PFSK-1 (cell line): ENCODE data around the gene SYT14.

Experiments used
- FOXP2 ChIP-seq: optimal IDR thresholded peaks from 2 replicates; pipeline ENCODE3; 2011; ENCODE audit warnings: borderline replicate concordance, control low read depth, inconsistent platforms; ENCODE audit not compliant: insufficient read depth; ENCODE audit errors: extremely low read length, extremely low read depth
- POLR2AphosphoS5 ChIP-seq: IDR thresholded peaks from 2 replicates; pipeline ENCODE4 v1.6.1; 2012; ENCODE audit warnings: low read depth, mild to moderate bottlenecking, control low read depth, low read length, moderate library complexity
- SIN3A ChIP-seq: IDR thresholded peaks from 2 replicates; pipeline ENCODE4 v1.6.1; 2012; ENCODE audit warnings: mild to moderate bottlenecking, low read length, moderate library complexity, borderline replicate concordance; ENCODE audit not compliant: insufficient read depth
- TAF1 ChIP-seq: IDR thresholded peaks from 2 replicates; pipeline ENCODE4 v1.6.1; 2012; ENCODE audit warnings: low read length, control low read depth, borderline replicate concordance; ENCODE audit not compliant: insufficient read depth
- TF ChIP-seq, protein P1 (sequence below), 2 experiments: IDR thresholded peaks; 2 replicates each; pipeline versions ENCODE4 v1.6.1 to v1.8.0; 2011 to 2012; ENCODE audit warnings: low read depth in 2 of 2, low read length in 2 of 2, control low read depth in 1 of 2, inconsistent platforms in 1 of 2, mild to moderate bottlenecking in 1 of 2, moderate library complexity in 1 of 2; ENCODE audit not compliant: insufficient read depth in 1 of 2

Gene SYT14

DNA sequence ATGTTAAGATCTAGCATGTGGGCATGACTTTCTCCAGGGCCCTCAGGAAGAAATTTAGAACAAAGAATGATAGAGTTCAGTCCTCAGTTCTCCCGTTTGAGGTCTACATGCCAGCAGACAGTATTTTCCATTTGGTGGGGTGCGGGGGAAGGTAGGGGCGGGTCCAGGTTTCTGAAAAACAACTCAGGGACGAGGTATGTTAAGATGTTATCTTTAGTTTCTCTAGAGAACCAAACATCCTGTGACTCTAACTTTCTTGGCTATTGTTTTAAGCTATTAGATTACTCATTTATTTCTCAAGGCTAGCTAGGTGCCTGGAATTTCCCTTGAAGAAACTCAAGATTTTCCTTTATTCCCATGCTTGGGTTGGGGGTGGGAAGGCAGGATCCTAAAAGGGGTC, 42.3 kb upstream of the SYT14 start:
- no peak for TF ChIP-seq POLR2AphosphoS5
- no peak for TF ChIP-seq FOXP2
- TF ChIP-seq SIN3A, result no peak
- TF ChIP-seq, protein P1, sequence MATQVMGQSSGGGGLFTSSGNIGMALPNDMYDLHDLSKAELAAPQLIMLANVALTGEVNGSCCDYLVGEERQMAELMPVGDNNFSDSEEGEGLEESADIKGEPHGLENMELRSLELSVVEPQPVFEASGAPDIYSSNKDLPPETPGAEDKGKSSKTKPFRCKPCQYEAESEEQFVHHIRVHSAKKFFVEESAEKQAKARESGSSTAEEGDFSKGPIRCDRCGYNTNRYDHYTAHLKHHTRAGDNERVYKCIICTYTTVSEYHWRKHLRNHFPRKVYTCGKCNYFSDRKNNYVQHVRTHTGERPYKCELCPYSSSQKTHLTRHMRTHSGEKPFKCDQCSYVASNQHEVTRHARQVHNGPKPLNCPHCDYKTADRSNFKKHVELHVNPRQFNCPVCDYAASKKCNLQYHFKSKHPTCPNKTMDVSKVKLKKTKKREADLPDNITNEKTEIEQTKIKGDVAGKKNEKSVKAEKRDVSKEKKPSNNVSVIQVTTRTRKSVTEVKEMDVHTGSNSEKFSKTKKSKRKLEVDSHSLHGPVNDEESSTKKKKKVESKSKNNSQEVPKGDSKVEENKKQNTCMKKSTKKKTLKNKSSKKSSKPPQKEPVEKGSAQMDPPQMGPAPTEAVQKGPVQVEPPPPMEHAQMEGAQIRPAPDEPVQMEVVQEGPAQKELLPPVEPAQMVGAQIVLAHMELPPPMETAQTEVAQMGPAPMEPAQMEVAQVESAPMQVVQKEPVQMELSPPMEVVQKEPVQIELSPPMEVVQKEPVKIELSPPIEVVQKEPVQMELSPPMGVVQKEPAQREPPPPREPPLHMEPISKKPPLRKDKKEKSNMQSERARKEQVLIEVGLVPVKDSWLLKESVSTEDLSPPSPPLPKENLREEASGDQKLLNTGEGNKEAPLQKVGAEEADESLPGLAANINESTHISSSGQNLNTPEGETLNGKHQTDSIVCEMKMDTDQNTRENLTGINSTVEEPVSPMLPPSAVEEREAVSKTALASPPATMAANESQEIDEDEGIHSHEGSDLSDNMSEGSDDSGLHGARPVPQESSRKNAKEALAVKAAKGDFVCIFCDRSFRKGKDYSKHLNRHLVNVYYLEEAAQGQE (IDR thresholded peaks at IDR 0.05; ENCODE audit: insufficient read depth in 1 of 2, low read depth in 2 of 2, low read length in 2 of 2), result no peak
- no peak for TF ChIP-seq TAF1

DNA sequence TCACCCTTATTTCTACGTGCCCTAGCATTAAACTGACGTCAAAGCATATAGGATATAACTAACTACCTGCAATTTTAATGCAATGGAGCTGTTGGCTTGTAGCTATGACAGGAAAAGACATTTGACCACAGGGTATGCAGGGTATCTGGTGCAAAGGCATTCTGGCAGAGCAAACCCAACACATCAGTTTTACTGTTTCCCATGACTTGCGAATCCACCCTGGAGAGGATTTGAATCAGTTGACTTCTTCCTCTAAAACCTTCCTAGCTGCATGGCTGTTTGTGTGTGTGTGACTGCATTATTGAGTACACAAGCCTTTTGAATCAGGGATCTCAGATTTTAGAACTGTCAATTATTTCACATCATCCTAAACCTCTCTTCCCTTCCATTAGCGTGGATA, 41.7 kb upstream of the SYT14 start:
- TF ChIP-seq TAF1 (no peak), FOXP2 (no peak), POLR2AphosphoS5 (no peak), SIN3A (no peak)
- TF ChIP-seq, protein P1 (IDR thresholded peaks at IDR 0.05; ENCODE audit: insufficient read depth in 1 of 2, low read depth in 2 of 2, low read length in 2 of 2), result no peak

DNA sequence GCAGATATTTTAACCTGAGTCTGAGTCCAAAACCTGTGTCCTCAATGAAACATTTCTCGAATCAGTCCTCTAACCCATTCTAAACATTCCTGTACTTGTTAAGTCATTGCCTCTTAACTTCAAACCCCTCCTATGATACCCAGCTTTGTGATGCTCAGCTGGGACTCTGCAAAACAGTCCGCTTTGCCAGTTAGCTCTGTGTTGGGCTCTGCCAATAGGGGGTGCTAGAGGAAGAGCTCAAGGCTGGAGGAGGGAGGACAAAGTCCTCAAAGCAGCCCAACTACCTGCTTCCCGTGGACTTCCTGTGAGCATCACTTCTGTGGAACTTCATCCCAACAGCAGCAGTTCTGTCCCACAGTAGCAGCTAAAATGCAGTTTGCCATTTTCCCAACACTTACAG, 38.1 kb upstream of the SYT14 start:
- TF ChIP-seq TAF1, result no peak
- TF ChIP-seq FOXP2, result no peak
- TF ChIP-seq, protein P1 (IDR thresholded peaks at IDR 0.05; ENCODE audit: insufficient read depth in 1 of 2, low read depth in 2 of 2, low read length in 2 of 2), result no peak
- TF ChIP-seq SIN3A, result no peak
- no peak for TF ChIP-seq POLR2AphosphoS5

DNA sequence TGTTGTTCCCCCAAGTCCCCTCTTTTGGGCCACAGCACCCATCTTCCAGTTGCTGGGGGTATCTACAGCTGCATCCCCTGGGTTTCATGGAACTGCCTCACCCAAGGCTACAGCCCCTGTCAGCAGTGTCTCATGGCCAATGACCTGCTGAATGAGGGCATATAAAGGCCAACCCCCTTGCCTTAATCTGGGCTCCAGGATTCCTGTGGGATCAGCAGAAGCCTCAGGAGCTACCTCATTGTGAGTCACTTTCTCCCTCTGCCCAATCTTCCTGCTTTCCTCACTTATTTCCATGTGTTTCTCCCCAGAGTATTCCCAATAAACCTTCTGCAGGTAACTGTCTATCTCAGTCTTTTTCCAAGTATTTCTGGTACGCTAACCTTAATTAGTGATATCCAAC, 37.3 kb upstream of the SYT14 start:
- TF ChIP-seq TAF1 (no peak), SIN3A (no peak), FOXP2 (no peak), POLR2AphosphoS5 (no peak)
- TF ChIP-seq, protein P1 (IDR thresholded peaks at IDR 0.05; ENCODE audit: insufficient read depth in 1 of 2, low read depth in 2 of 2, low read length in 2 of 2), result no peak

DNA sequence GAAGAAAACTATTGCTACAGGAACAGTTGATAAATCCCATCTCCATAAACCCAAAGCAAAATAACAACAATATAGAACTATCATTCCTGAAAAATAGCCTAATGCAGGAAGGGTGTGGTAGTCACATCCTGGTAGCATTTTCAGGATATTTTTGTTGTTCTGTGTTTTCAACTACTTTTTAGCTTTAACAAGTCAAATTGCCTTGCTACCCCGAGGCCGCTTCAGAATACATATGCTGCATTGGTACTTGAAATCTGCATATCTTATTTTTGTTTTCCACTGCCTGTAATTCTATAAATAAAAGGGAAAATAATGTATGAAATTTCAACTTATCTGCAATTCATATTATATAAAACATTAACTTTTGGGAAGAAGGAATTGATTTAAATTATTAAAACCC, 36.8 kb upstream of the SYT14 start:
- TF ChIP-seq FOXP2, result no peak
- no peak for TF ChIP-seq TAF1
- TF ChIP-seq, protein P1 (IDR thresholded peaks at IDR 0.05; ENCODE audit: insufficient read depth in 1 of 2, low read depth in 2 of 2, low read length in 2 of 2), result no peak
- no peak for TF ChIP-seq SIN3A
- TF ChIP-seq POLR2AphosphoS5, result no peak
